Upper lobe of left lung (tissue), 6 donors: Measurements from ENCODE around the gene PLXNA4. TPM values are rescaled to one million over a fixed set of nuclear protein-coding genes. Genes with fewer than 3 reads are reported as not detected.

ENCODE experiments used
- ATAC-seq, 2 donors: fragments of 200-7000 bp; cut with Tn5 transposase; one replicate each; pipeline ENCODE4 v1.9.1; 2022; ENCODE audit warnings: mild to moderate bottlenecking in 2 of 2, moderate library complexity in 2 of 2; ENCODE audit not compliant: low FRiP score in 2 of 2
- DNase-seq, 2 donors: peaks; one replicate each; pipeline ENCODE4 v3.0.0-alpha.2; 2019 to 2020
- H3K27ac ChIP-seq, 4 donors: fragments of 200-600 bp; sonication (generic); one replicate each; pipeline ENCODE4 v1.5.1; 2016 to 2019
- H3K27me3 ChIP-seq, 4 donors: fragments of 200-600 bp; sonication (generic); one replicate each; pipeline ENCODE4 v1.5.1; 2017 to 2019
- H3K36me3 ChIP-seq, 4 donors: fragments of 200-600 bp; sonication (generic); one replicate each; pipeline ENCODE4 v1.5.1; 2016 to 2019
- H3K4me1 ChIP-seq, 4 donors: fragments of 200-600 bp; sonication (generic); one replicate each; pipeline ENCODE4 v1.5.1; 2018 to 2019
- H3K4me3 ChIP-seq, 4 donors: fragments of 200-600 bp; sonication (generic); one replicate each; pipeline ENCODE4 v1.5.1; 2017 to 2019; ENCODE audit warnings: mild to moderate bottlenecking in 2 of 4, moderate library complexity in 1 of 4
- H3K9me3 ChIP-seq, 4 donors: fragments of 200-600 bp; sonication (generic); one replicate each; pipeline ENCODE4 v1.5.1; 2018 to 2019
- CTCF ChIP-seq, 6 experiments: fragments of 450-650 bp in 4 of 6; fragments of 200-600 bp in 2 of 6; sonication (generic) in 2 of 6; IDR thresholded peaks; one replicate each; pipeline ENCODE4 v1.5.1; 2016 to 2019; ENCODE audit warnings: antibody characterized with exemption in 6 of 6
- EP300 ChIP-seq, 4 donors: sonication (generic); formaldehyde crosslinking; IDR thresholded peaks; one replicate each; pipeline ENCODE4 v1.5.1; 2017; ENCODE audit warnings: antibody characterized with exemption in 4 of 4, control low read depth in 2 of 4
- POLR2A ChIP-seq, 4 donors: fragments of 450-650 bp; IDR thresholded peaks; one replicate each; pipeline ENCODE4 v1.5.1; 2016 to 2017; ENCODE audit warnings: antibody characterized with exemption in 4 of 4, mild to moderate bottlenecking in 2 of 4
- POLR2AphosphoS5 ChIP-seq, 2 donors: sonication (generic); formaldehyde crosslinking; IDR thresholded peaks; one replicate each; pipeline ENCODE4 v1.5.1; 2017; ENCODE audit warnings: antibody characterized with exemption in 2 of 2
- WGBS, 2 donors: methylation state at CpG; one replicate each; pipeline ENCODE4 v1.1.5; 2017 to 2018; 5-methylcytosine and 5-hydroxymethylcytosine counted together
- total RNA-seq, 6 donors: library from RNA; depleted of rRNA in 4 of 6; stranded (reverse); fragments of >200 nt in 4 of 6; gene quantifications; one replicate each; pipeline versions ENCODE4 v1.1.0 to v1.2.1, GENCODE V29; 2016 to 2021
- donor health status: DM: no; HTN: no; CAD: no; lungs with moderate emphysema.
- donor health status: DM: no; HTN: yes; CAD: no; lungs with severe emphysema.

The PLXNA4 gene
- total RNA-seq, 6 donors from 2014 or later, result 1.1 to 5.9 (median 2.6) TPM

GRCh38 chr7:132504071-132504470, 72.2 kb downstream of the PLXNA4 start:
- WGBS, 2 donors, result 90 to 93% methylated on average over 3 to 5 of the region's 5 CpGs
- no peak for ATAC-seq
- TF ChIP-seq POLR2AphosphoS5 (IDR thresholded peaks at IDR 0.05) (no peak), EP300 (IDR thresholded peaks at IDR 0.05) (no peak), POLR2A (IDR thresholded peaks at IDR 0.05) (no peak), CTCF (IDR thresholded peaks at IDR 0.05) (no peak)
- Histone ChIP-seq H3K4me3 (no peak overlapping the region), H3K36me3 (no peaks in the 10 kb centered on the region), H3K27me3 (no peaks in the 10 kb centered on the region), H3K9me3 (no peaks in the 10 kb centered on the region), H3K27ac (no peak overlapping the region), H3K4me1 (no peaks in the 10 kb centered on the region)
- no peak for DNase-seq

- Histone ChIP-seq H3K27ac (no peak overlapping the region), H3K4me3 (no peak overlapping the region), H3K4me1 (no peaks in the 10 kb centered on the region), H3K27me3 (no peaks in the 10 kb centered on the region), H3K36me3 (no peaks in the 10 kb centered on the region), H3K9me3 (no peaks in the 10 kb centered on the region)
- no peak for DNase-seq
- TF ChIP-seq CTCF (IDR thresholded peaks at IDR 0.05) (no peak), POLR2A (IDR thresholded peaks at IDR 0.05) (no peak), EP300 (IDR thresholded peaks at IDR 0.05) (no peak), POLR2AphosphoS5 (IDR thresholded peaks at IDR 0.05) (no peak)
- no peak for ATAC-seq
Measured at GRCh38 chr7:132503415-132503814, 72.9 kb downstream of the PLXNA4 start.

GRCh38 chr7:132501956-132502355, 74.3 kb downstream of the PLXNA4 start:
- WGBS, 2 donors, result 69 to 79% methylated on average over 7 of the region's 7 CpGs
- TF ChIP-seq POLR2AphosphoS5 (IDR thresholded peaks at IDR 0.05) (no peak), POLR2A (IDR thresholded peaks at IDR 0.05) (no peak), EP300 (IDR thresholded peaks at IDR 0.05) (no peak), CTCF (IDR thresholded peaks at IDR 0.05) (no peak)
- Histone ChIP-seq H3K27ac (no peak overlapping the region), H3K4me1 (no peaks in the 10 kb centered on the region), H3K4me3 (no peak overlapping the region), H3K36me3 (no peaks in the 10 kb centered on the region), H3K27me3 (no peaks in the 10 kb centered on the region), H3K9me3 (no peaks in the 10 kb centered on the region)
- ATAC-seq (no peak), DNase-seq (no peak)

- peak in 1 of 6 experiments; percentile 29 for TF ChIP-seq CTCF (IDR thresholded peaks at IDR 0.05)
- no peak for TF ChIP-seq POLR2A (IDR thresholded peaks at IDR 0.05)
- no peaks in the 10 kb centered on the region for H3K4me1 ChIP-seq
- DNase-seq, result no peak
Measured at GRCh38 chr7:132500727-132501440, 75.4 kb downstream of the PLXNA4 start.

GRCh38 chr7:132499487-132499886, 76.8 kb downstream of the PLXNA4 start:
- Histone ChIP-seq H3K36me3 (no peaks in the 10 kb centered on the region), H3K27me3 (no peaks in the 10 kb centered on the region), H3K9me3 (no peaks in the 10 kb centered on the region), H3K27ac (no peak overlapping the region), H3K4me3 (no peak overlapping the region), H3K4me1 (no peaks in the 10 kb centered on the region)
- no peak for TF ChIP-seq POLR2A (IDR thresholded peaks at IDR 0.05)
- no peak for TF ChIP-seq CTCF (IDR thresholded peaks at IDR 0.05)
- TF ChIP-seq POLR2AphosphoS5 (IDR thresholded peaks at IDR 0.05), result no peak
- TF ChIP-seq EP300 (IDR thresholded peaks at IDR 0.05), result no peak
- 88 to 97% methylated on average over 5 of the region's 5 CpGs for WGBS, 2 donors
- ATAC-seq (no peak), DNase-seq (no peak)

More at GRCh38 chr7:132500727-132501440, 75.4 kb downstream of the PLXNA4 start:
- H3K9me3 ChIP-seq, result no peaks in the 10 kb centered on the region
- no peaks in the 10 kb centered on the region for H3K27me3 ChIP-seq
- no peak overlapping the region for H3K27ac ChIP-seq
- no peak overlapping the region for H3K4me3 ChIP-seq
- H3K36me3 ChIP-seq, result no peaks in the 10 kb centered on the region
- peak in 1 of 2 donors; percentile 79 for ATAC-seq
- 67 to 69% methylated on average over 10 of the region's 10 CpGs for WGBS, 2 donors
